HEK293 (cell line): ENCODE data around the gene RAB24.
A peak's percentile ranks its signal among the peaks of the same experiment; 100 is the strongest.

Experiments used
- CTCF ChIA-PET: fragments of 350-600 bp; formaldehyde crosslinking; extraction: SDS; loops from one replicate; lab custom pipeline; 2021; ENCODE audit warnings: antibody characterized with exemption; lab: Yijun Ruan, JAX
- POLR2A ChIA-PET: fragments of 300-600 bp; formaldehyde crosslinking; extraction: SDS; loops from one replicate; lab custom pipeline; 2020; ENCODE audit warnings: antibody characterized with exemption, inconsistent platforms; lab: Yijun Ruan, JAX
- H3K27ac ChIP-seq: fragments of 200-500 bp; sonication (Bioruptor generic); 2 replicates; pipeline ENCODE4 v1.5.1; 2014; ENCODE audit warnings: low read depth, low read length, control low read depth, inconsistent platforms; ENCODE audit errors: extremely low read depth
- H3K36me3 ChIP-seq, 2 experiments: fragments of 200-500 bp in 1 of 2; sonication (Bioruptor generic) in 1 of 2; 1 replicate in 1 of 2; 2 replicates in 1 of 2; pipeline ENCODE4 v1.5.1; 2014 to 2017; ENCODE audit warnings: inconsistent platforms in 2 of 2, low read length in 2 of 2; ENCODE audit not compliant: control insufficient read depth in 2 of 2, insufficient read depth in 1 of 2
- H3K4me1 ChIP-seq: fragments of 200-500 bp; sonication (Bioruptor generic); 2 replicates; pipeline ENCODE4 v1.5.1; 2014; ENCODE audit warnings: mild to moderate bottlenecking, low read length, inconsistent platforms; ENCODE audit not compliant: control insufficient read depth, insufficient read depth
- H3K4me3 ChIP-seq: 2 replicates; pipeline ENCODE4 v1.5.1; 2011; ENCODE audit warnings: low read depth, mild to moderate bottlenecking, control low read depth, low read length, moderate library complexity
- H3K9me3 ChIP-seq: fragments of 200-500 bp; sonication (Bioruptor generic); 2 replicates; pipeline ENCODE4 v1.5.1; 2014; ENCODE audit warnings: low read depth, low read length, inconsistent platforms; ENCODE audit not compliant: control insufficient read depth, insufficient read depth
- BCL6B ChIP-seq: fragments of 450-650 bp; formaldehyde crosslinking; IDR thresholded peaks from 2 replicates; pipeline ENCODE4 v1.5.1; 2017; ENCODE audit warnings: missing biosample characterization, missing genetic modification characterization
- GLI4 ChIP-seq: fragments of 450-650 bp; formaldehyde crosslinking; IDR thresholded peaks from 2 replicates; pipeline ENCODE4 v1.5.1; 2016; ENCODE audit warnings: missing biosample characterization, missing genetic modification characterization
- GLIS2 ChIP-seq: fragments of 450-650 bp; formaldehyde crosslinking; IDR thresholded peaks from 2 replicates; pipeline ENCODE4 v1.5.1; 2016; ENCODE audit warnings: missing biosample characterization, missing genetic modification characterization
- IKZF3 ChIP-seq: fragments of 450-650 bp; IDR thresholded peaks from 2 replicates; pipeline ENCODE4 v1.5.0; 2018; ENCODE audit warnings: missing biosample characterization, mild to moderate bottlenecking, missing genetic modification characterization, moderate library complexity
- KLF1 ChIP-seq: fragments of 450-650 bp; formaldehyde crosslinking; IDR thresholded peaks from 2 replicates; pipeline ENCODE4 v1.5.1; 2016; ENCODE audit warnings: missing biosample characterization, missing genetic modification characterization
- REPIN1 ChIP-seq: fragments of 450-650 bp; formaldehyde crosslinking; IDR thresholded peaks from 2 replicates; pipeline ENCODE4 v1.5.1; 2017; ENCODE audit warnings: missing biosample characterization, missing genetic modification characterization, low read depth
- ZBTB1 ChIP-seq: fragments of 450-650 bp; formaldehyde crosslinking; IDR thresholded peaks from 2 replicates; pipeline ENCODE4 v1.5.1; 2016; ENCODE audit warnings: missing biosample characterization, missing genetic modification characterization
- ZBTB20 ChIP-seq: fragments of 450-650 bp; formaldehyde crosslinking; IDR thresholded peaks from 2 replicates; pipeline ENCODE4 v1.5.1; 2016; ENCODE audit warnings: missing biosample characterization, missing genetic modification characterization
- ZIC2 ChIP-seq: fragments of 450-650 bp; formaldehyde crosslinking; IDR thresholded peaks from 2 replicates; pipeline ENCODE4 v1.5.1; 2016; ENCODE audit warnings: missing biosample characterization, missing genetic modification characterization
- ZNF140 ChIP-seq: fragments of 450-650 bp; formaldehyde crosslinking; IDR thresholded peaks from 2 replicates; pipeline ENCODE4 v1.5.1; 2016; ENCODE audit warnings: missing biosample characterization, missing genetic modification characterization
- ZNF16 ChIP-seq: fragments of 450-650 bp; formaldehyde crosslinking; IDR thresholded peaks from 2 replicates; pipeline ENCODE4 v1.5.1; 2016; ENCODE audit warnings: low read depth, missing biosample characterization, missing genetic modification characterization
- ZNF239 ChIP-seq: fragments of 450-650 bp; formaldehyde crosslinking; IDR thresholded peaks from 2 replicates; pipeline ENCODE4 v1.5.1; 2016; ENCODE audit warnings: missing biosample characterization, missing genetic modification characterization
- ZNF292 ChIP-seq: fragments of 450-650 bp; formaldehyde crosslinking; IDR thresholded peaks from 2 replicates; pipeline ENCODE4 v1.5.1; 2016; ENCODE audit warnings: low read depth, missing biosample characterization, missing genetic modification characterization, borderline replicate concordance
- ZNF514 ChIP-seq: fragments of 450-650 bp; formaldehyde crosslinking; IDR thresholded peaks from 2 replicates; pipeline ENCODE4 v1.5.1; 2016; ENCODE audit warnings: missing biosample characterization, missing genetic modification characterization
- ZNF529 ChIP-seq: fragments of 450-650 bp; formaldehyde crosslinking; IDR thresholded peaks from 2 replicates; pipeline ENCODE4 v1.5.1; 2017; ENCODE audit warnings: missing genetic modification characterization, missing biosample characterization; ENCODE audit not compliant: insufficient replicate concordance
- ZNF544 ChIP-seq: fragments of 450-650 bp; formaldehyde crosslinking; IDR thresholded peaks from 2 replicates; pipeline ENCODE4 v1.5.0; 2017; ENCODE audit warnings: missing biosample characterization, missing genetic modification characterization
- ZNF560 ChIP-seq: fragments of 450-650 bp; formaldehyde crosslinking; IDR thresholded peaks from 2 replicates; pipeline ENCODE4 v1.5.1; 2017; ENCODE audit warnings: missing biosample characterization, missing genetic modification characterization, borderline replicate concordance
- ZNF571 ChIP-seq: fragments of 450-650 bp; formaldehyde crosslinking; IDR thresholded peaks from 2 replicates; pipeline ENCODE4 v1.5.0; 2017; ENCODE audit warnings: missing biosample characterization, missing genetic modification characterization
- ZNF624 ChIP-seq: fragments of 450-650 bp; formaldehyde crosslinking; IDR thresholded peaks from 2 replicates; pipeline ENCODE4 v1.5.1; 2017; ENCODE audit warnings: missing biosample characterization, missing genetic modification characterization
- ZNF660 ChIP-seq: fragments of 450-650 bp; IDR thresholded peaks from 2 replicates; pipeline ENCODE4 v1.5.1; 2018; ENCODE audit warnings: missing biosample characterization, mild to moderate bottlenecking, missing genetic modification characterization
- ZNF692 ChIP-seq: fragments of 450-650 bp; formaldehyde crosslinking; IDR thresholded peaks from 2 replicates; pipeline ENCODE4 v1.5.1; 2016; ENCODE audit warnings: missing biosample characterization, missing genetic modification characterization
- ZNF785 ChIP-seq: fragments of 450-650 bp; formaldehyde crosslinking; IDR thresholded peaks from 2 replicates; pipeline ENCODE4 v1.5.1; 2016; ENCODE audit warnings: missing biosample characterization, missing genetic modification characterization
- ZNF843 ChIP-seq: fragments of 450-650 bp; formaldehyde crosslinking; IDR thresholded peaks from 2 replicates; pipeline ENCODE4 v1.5.1; 2016; ENCODE audit warnings: missing biosample characterization, missing genetic modification characterization

Gene RAB24

DNA sequence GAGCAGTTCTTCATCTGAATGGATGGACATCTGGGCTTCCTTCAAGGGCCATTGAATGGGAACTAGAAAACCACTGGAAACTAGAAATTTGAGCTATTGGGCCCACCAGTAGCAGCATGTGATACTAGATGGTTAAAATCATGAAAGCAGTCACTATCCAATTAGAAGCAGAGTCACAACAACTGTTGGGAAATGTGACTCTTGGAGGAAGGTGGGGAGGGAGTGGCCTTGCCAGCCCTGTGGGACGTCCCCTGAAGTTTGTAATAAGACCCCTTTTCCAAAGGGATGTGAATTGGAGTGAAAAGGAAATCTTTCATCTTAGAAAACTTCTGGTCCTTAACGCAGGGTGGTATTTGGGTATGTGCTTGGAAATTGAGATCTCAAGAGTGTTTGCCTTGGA is 5.6 kb downstream of the RAB24 start:
- CTCF ChIA-PET: interaction anchor here (0.7 to 0.9 kb wide), 3 partner anchors 19 to 638 kb away, joined by 3 to 5 read pairs (median 3); no protein-coding TSS in a partner anchor
- Histone ChIP-seq H3K9me3 (no peaks in the 10 kb centered on the region), H3K4me1 (peaks cover 6% of the 10 kb centered on the region), H3K36me3 (peaks cover 8 to 83% of the 10 kb centered on the region in 2 experiments; a peak in 2 of 3 replicates), H3K4me3 (no peak overlapping the region), H3K27ac (no peak overlapping the region)
- POLR2A ChIA-PET: interaction anchor here (1.1 to 2.1 kb wide), 3 partner anchors 12 to 24 kb away, joined by 3 to 5 read pairs (median 3); no protein-coding TSS in a partner anchor
- TF ChIP-seq IKZF3 (tag by site-specific recombination): 0 out of 2 replicates have a peak, but pooled peaks have one; percentile 15
- no peak for TF ChIP-seq ZIC2 (tag by site-specific recombination)
- TF ChIP-seq ZNF140 (tag by site-specific recombination): no peak
- TF ChIP-seq KLF1 (tag by site-specific recombination): no peak
- no peak for TF ChIP-seq ZNF785 (tag by site-specific recombination)

DNA sequence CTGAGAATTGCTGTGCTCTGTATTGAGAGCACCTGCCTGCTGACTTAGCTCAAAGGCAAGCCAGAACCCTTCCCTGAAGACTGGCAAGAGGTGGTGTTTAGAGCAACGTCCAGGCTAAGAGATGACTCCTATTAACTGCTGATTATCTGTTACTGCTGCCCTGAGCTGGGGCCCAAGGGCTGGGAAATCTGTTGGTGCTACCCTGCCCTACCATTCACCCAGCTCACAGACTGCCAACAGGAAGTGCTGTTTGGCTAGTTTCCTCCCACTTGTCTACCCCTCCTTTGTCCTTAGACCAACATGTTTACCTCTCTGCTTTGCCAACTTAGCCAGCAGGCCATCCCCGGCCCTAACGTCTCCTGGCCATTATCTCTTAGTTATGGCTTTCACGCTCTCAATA is 6.9 kb downstream of the RAB24 start:
- H3K4me1 ChIP-seq: peaks cover 6% of the 10 kb centered on the region; the same call in 1 of the 2 replicates

DNA sequence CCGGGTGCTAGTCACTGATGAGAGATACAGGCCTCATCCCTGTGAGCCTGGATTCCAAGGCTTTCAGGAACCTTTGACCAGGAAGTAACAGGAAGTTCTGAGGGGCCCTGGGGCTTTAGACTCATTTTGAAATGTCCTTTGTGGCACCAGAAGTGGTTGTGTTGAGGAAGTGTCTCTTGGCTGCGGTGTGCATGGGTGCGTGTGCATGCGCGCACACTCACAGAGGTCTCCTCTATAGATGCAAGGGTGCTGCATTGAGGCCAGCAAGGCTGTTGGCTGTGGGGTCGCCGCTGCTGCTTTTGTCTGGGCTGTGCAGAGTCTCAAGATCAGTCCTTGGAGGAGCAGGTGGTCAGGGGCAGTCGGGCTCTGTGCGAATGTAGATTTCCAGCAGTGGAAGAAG is 7.6 kb downstream of the RAB24 start:
- peaks cover 18 to 87% of the 10 kb centered on the region in 2 experiments for H3K36me3 ChIP-seq

More for the DNA sequence above, 6.9 kb downstream of the RAB24 start:
- peaks cover 15 to 89% of the 10 kb centered on the region in 2 experiments for H3K36me3 ChIP-seq
- TF ChIP-seq ZNF624 (tag by site-specific recombination): no peak
- TF ChIP-seq ZNF544: no peak
- TF ChIP-seq ZNF843: no peak
- TF ChIP-seq ZNF560: no peak
- no peak for TF ChIP-seq BCL6B (tag by site-specific recombination)
- TF ChIP-seq ZNF692 (tag by site-specific recombination): no peak
- no peak for TF ChIP-seq GLI4 (tag by site-specific recombination)
- no peak for TF ChIP-seq ZBTB20
- no peaks in the 10 kb centered on the region for H3K9me3 ChIP-seq
- H3K27ac ChIP-seq: no peak overlapping the region
- H3K4me3 ChIP-seq: no peak overlapping the region
- CTCF ChIA-PET: interaction anchor here (2.1 kb wide), 1 partner anchor 13 kb away, joined by 10 read pairs; no protein-coding TSS in a partner anchor
- POLR2A ChIA-PET: interaction anchor here (1.1 kb wide), 1 partner anchor 23 kb away, joined by 3 read pairs; no protein-coding TSS in a partner anchor

More for the DNA sequence above, 7.6 kb downstream of the RAB24 start:
- CTCF ChIA-PET: interaction anchor here (2.1 kb wide), 1 partner anchor 14 kb away, joined by 10 read pairs; no protein-coding TSS in a partner anchor
- Histone ChIP-seq H3K4me3 (no peak overlapping the region), H3K4me1 (peaks cover 6% of the 10 kb centered on the region; the same call in 1 of the 2 replicates), H3K9me3 (no peaks in the 10 kb centered on the region), H3K27ac (no peak overlapping the region)
- POLR2A ChIA-PET: no interaction called here
- TF ChIP-seq ZNF571 (tag by site-specific recombination) (no peak), ZNF239 (tag by site-specific recombination) (no peak), ZNF292 (tag by site-specific recombination) (no peak), GLI4 (tag by site-specific recombination) (no peak), ZNF660 (tag by site-specific recombination) (no peak), ZNF529 (tag by site-specific recombination) (no peak), ZNF514 (tag by site-specific recombination) (no peak), ZNF140 (tag by site-specific recombination) (no peak), ZBTB1 (no peak), GLIS2 (tag by site-specific recombination) (no peak), REPIN1 (tag by site-specific recombination) (no peak), ZNF16 (tag by site-specific recombination) (no peak)
